ENCODE data around the gene DOCK4.

Gene DOCK4

GRCh38 chr7:112159351-112159750, 46.8 kb downstream of the DOCK4 start:
- Histone ChIP-seq H3K4me2 (ENCODE audit: low read length, poor library complexity, severe bottlenecking) (no peak overlapping the region), H3K9ac (ENCODE audit: low read length) (no peak overlapping the region), H3K79me1 (replicated peaks; ENCODE audit: low read length, poor library complexity, severe bottlenecking) (peaks cover 6% of the 10 kb centered on the region), H4K91ac (ENCODE audit: low read length) (no peak overlapping the region), H2BK5ac (ENCODE audit: low read depth, low read length, poor library complexity, severe bottlenecking) (no peak overlapping the region), H2AFZ (ENCODE audit: low read depth, low read length) (no peak overlapping the region), H2BK12ac (ENCODE audit: low read length in 2 of 2) (peak overlapping the region; percentile 44 to 79), H3K4me1 (ENCODE audit: control insufficient read depth, insufficient read depth, low read depth, low read length) (peaks cover 9% of the 10 kb centered on the region), H2BK15ac (ENCODE audit: low read depth, poor library complexity, severe bottlenecking) (no peak overlapping the region), H2BK120ac (ENCODE audit: low read depth, low read length) (no peak overlapping the region), H3K27ac (ENCODE audit: low read length, poor library complexity, severe bottlenecking) (no peak overlapping the region), H3K18ac (ENCODE audit: low read depth in 1 of 2, low read length in 2 of 2) (peak overlapping the region in 1 of 2 experiments; percentile 29), H3K9me3 (ENCODE audit: control insufficient read depth, low read length) (no peaks in the 10 kb centered on the region), H3K4ac (ENCODE audit: low read depth in 1 of 2, low read length in 2 of 2) (peak overlapping the region in 1 of 2 experiments; percentile 69), H3K4me3 (ENCODE audit: insufficient read depth in 1 of 2, low read depth in 1 of 2, low read length in 2 of 2) (no peak overlapping the region), H2AK5ac (ENCODE audit: low read length, severe bottlenecking) (peak overlapping the region; percentile 39), H3K14ac (ENCODE audit: low read length in 2 of 2) (no peak overlapping the region), H4K8ac (ENCODE audit: low read length) (no peak overlapping the region), H3K23ac (ENCODE audit: low read length in 2 of 2) (no peak overlapping the region), H3K27me3 (ENCODE audit: control insufficient read depth in 1 of 2, insufficient read depth in 1 of 2, low read length in 2 of 2) (no peaks in the 10 kb centered on the region), H3K36me3 (ENCODE audit: control insufficient read depth in 1 of 2, insufficient read depth in 2 of 2, low read depth in 1 of 2, low read length in 2 of 2) (no peaks in the 10 kb centered on the region)
- no peak for DNase-seq
- WGBS = 73% methylated on average over 8 of the region's 8 CpGs

GRCh38 chr7:112157072-112157471, 49.1 kb downstream of the DOCK4 start:
- no peak overlapping the region for H3K4ac ChIP-seq (ENCODE audit: low read depth in 1 of 2, low read length in 2 of 2)
- WGBS = 63% methylated on average over 3 of the region's 4 CpGs

GRCh38 chr7:112156412-112156811, 49.8 kb downstream of the DOCK4 start:
- no peak overlapping the region for H3K4me2 ChIP-seq (ENCODE audit: low read length, poor library complexity, severe bottlenecking)
- H3K36me3 ChIP-seq (ENCODE audit: control insufficient read depth in 1 of 2, insufficient read depth in 2 of 2, low read depth in 1 of 2, low read length in 2 of 2) = no peaks in the 10 kb centered on the region
- no peak overlapping the region for H3K4me3 ChIP-seq (ENCODE audit: insufficient read depth in 1 of 2, low read depth in 1 of 2, low read length in 2 of 2)
- H3K23ac ChIP-seq (ENCODE audit: low read length in 2 of 2) = no peak overlapping the region
- H3K79me1 ChIP-seq (replicated peaks; ENCODE audit: low read length, poor library complexity, severe bottlenecking) = peaks cover 7% of the 10 kb centered on the region
- WGBS = no CpG with 5 or more reads among the region's 1 CpG
- H2BK15ac ChIP-seq (ENCODE audit: low read depth, poor library complexity, severe bottlenecking) = no peak overlapping the region
- no peak overlapping the region for H3K14ac ChIP-seq (ENCODE audit: low read length in 2 of 2)
- no peaks in the 10 kb centered on the region for H3K27me3 ChIP-seq (ENCODE audit: control insufficient read depth in 1 of 2, insufficient read depth in 1 of 2, low read length in 2 of 2)
- H3K9me3 ChIP-seq (ENCODE audit: control insufficient read depth, low read length) = no peaks in the 10 kb centered on the region
- no peak overlapping the region for H2BK12ac ChIP-seq (ENCODE audit: low read length in 2 of 2)
- H3K4me1 ChIP-seq (ENCODE audit: control insufficient read depth, insufficient read depth, low read depth, low read length) = peaks cover 6% of the 10 kb centered on the region
- no peak overlapping the region for H4K91ac ChIP-seq (ENCODE audit: low read length)
- H3K27ac ChIP-seq (ENCODE audit: low read length, poor library complexity, severe bottlenecking) = no peak overlapping the region
- DNase-seq = no peak
- no peak overlapping the region for H3K9ac ChIP-seq (ENCODE audit: low read length)
- no peak overlapping the region for H3K4ac ChIP-seq (ENCODE audit: low read depth in 1 of 2, low read length in 2 of 2)
- no peak overlapping the region for H2AFZ ChIP-seq (ENCODE audit: low read depth, low read length)
- H2BK5ac ChIP-seq (ENCODE audit: low read depth, low read length, poor library complexity, severe bottlenecking) = no peak overlapping the region
- H4K8ac ChIP-seq (ENCODE audit: low read length) = no peak overlapping the region
- no peak overlapping the region for H2BK120ac ChIP-seq (ENCODE audit: low read depth, low read length)
- no peak overlapping the region for H2AK5ac ChIP-seq (ENCODE audit: low read length, severe bottlenecking)
- no peak overlapping the region for H3K18ac ChIP-seq (ENCODE audit: low read depth in 1 of 2, low read length in 2 of 2)

More at GRCh38 chr7:112157072-112157471, 49.1 kb downstream of the DOCK4 start:
- H2AK5ac ChIP-seq (ENCODE audit: low read length, severe bottlenecking) = no peak overlapping the region
- no peak overlapping the region for H2BK12ac ChIP-seq (ENCODE audit: low read length in 2 of 2)
- H3K14ac ChIP-seq (ENCODE audit: low read length in 2 of 2) = no peak overlapping the region
- no peaks in the 10 kb centered on the region for H3K27me3 ChIP-seq (ENCODE audit: control insufficient read depth in 1 of 2, insufficient read depth in 1 of 2, low read length in 2 of 2)
- peak overlapping the region; percentile 40 for H4K8ac ChIP-seq (ENCODE audit: low read length)
- no peak overlapping the region for H3K18ac ChIP-seq (ENCODE audit: low read depth in 1 of 2, low read length in 2 of 2)
- no peak overlapping the region for H3K4me3 ChIP-seq (ENCODE audit: insufficient read depth in 1 of 2, low read depth in 1 of 2, low read length in 2 of 2)
- no peak overlapping the region for H3K4me2 ChIP-seq (ENCODE audit: low read length, poor library complexity, severe bottlenecking)
- H3K9ac ChIP-seq (ENCODE audit: low read length) = no peak overlapping the region
- H2BK5ac ChIP-seq (ENCODE audit: low read depth, low read length, poor library complexity, severe bottlenecking) = no peak overlapping the region
- H4K91ac ChIP-seq (ENCODE audit: low read length) = no peak overlapping the region
- no peak overlapping the region for H2BK15ac ChIP-seq (ENCODE audit: low read depth, poor library complexity, severe bottlenecking)
- H3K27ac ChIP-seq (ENCODE audit: low read length, poor library complexity, severe bottlenecking) = no peak overlapping the region
- no peaks in the 10 kb centered on the region for H3K36me3 ChIP-seq (ENCODE audit: control insufficient read depth in 1 of 2, insufficient read depth in 2 of 2, low read depth in 1 of 2, low read length in 2 of 2)
- peaks cover 7% of the 10 kb centered on the region for H3K79me1 ChIP-seq (replicated peaks; ENCODE audit: low read length, poor library complexity, severe bottlenecking)
- peaks cover 6% of the 10 kb centered on the region for H3K4me1 ChIP-seq (ENCODE audit: control insufficient read depth, insufficient read depth, low read depth, low read length)
- peak; percentile 33 for DNase-seq
- H2BK120ac ChIP-seq (ENCODE audit: low read depth, low read length) = no peak overlapping the region
- H3K9me3 ChIP-seq (ENCODE audit: control insufficient read depth, low read length) = no peaks in the 10 kb centered on the region
- H2AFZ ChIP-seq (ENCODE audit: low read depth, low read length) = no peak overlapping the region
- no peak overlapping the region for H3K23ac ChIP-seq (ENCODE audit: low read length in 2 of 2)

GRCh38 chr7:112154690-112155089, 51.5 kb downstream of the DOCK4 start:
- Histone ChIP-seq H3K18ac (ENCODE audit: low read depth in 1 of 2, low read length in 2 of 2) (no peak overlapping the region), H2BK5ac (ENCODE audit: low read depth, low read length, poor library complexity, severe bottlenecking) (no peak overlapping the region), H3K36me3 (ENCODE audit: control insufficient read depth in 1 of 2, insufficient read depth in 2 of 2, low read depth in 1 of 2, low read length in 2 of 2) (no peaks in the 10 kb centered on the region), H3K9me3 (ENCODE audit: control insufficient read depth, low read length) (no peaks in the 10 kb centered on the region), H2BK15ac (ENCODE audit: low read depth, poor library complexity, severe bottlenecking) (no peak overlapping the region), H3K4ac (ENCODE audit: low read depth in 1 of 2, low read length in 2 of 2) (no peak overlapping the region), H4K91ac (ENCODE audit: low read length) (no peak overlapping the region), H3K4me1 (ENCODE audit: control insufficient read depth, insufficient read depth, low read depth, low read length) (peaks cover 4% of the 10 kb centered on the region), H2AK5ac (ENCODE audit: low read length, severe bottlenecking) (no peak overlapping the region), H2AFZ (ENCODE audit: low read depth, low read length) (no peak overlapping the region), H2BK120ac (ENCODE audit: low read depth, low read length) (no peak overlapping the region), H3K4me2 (ENCODE audit: low read length, poor library complexity, severe bottlenecking) (no peak overlapping the region), H3K23ac (ENCODE audit: low read length in 2 of 2) (no peak overlapping the region), H3K27me3 (ENCODE audit: control insufficient read depth in 1 of 2, insufficient read depth in 1 of 2, low read length in 2 of 2) (no peaks in the 10 kb centered on the region), H2BK12ac (ENCODE audit: low read length in 2 of 2) (no peak overlapping the region), H3K79me1 (replicated peaks; ENCODE audit: low read length, poor library complexity, severe bottlenecking) (peaks cover 12% of the 10 kb centered on the region), H3K27ac (ENCODE audit: low read length, poor library complexity, severe bottlenecking) (no peak overlapping the region), H3K14ac (ENCODE audit: low read length in 2 of 2) (no peak overlapping the region), H3K4me3 (ENCODE audit: insufficient read depth in 1 of 2, low read depth in 1 of 2, low read length in 2 of 2) (no peak overlapping the region), H4K8ac (ENCODE audit: low read length) (no peak overlapping the region), H3K9ac (ENCODE audit: low read length) (no peak overlapping the region)
- DNase-seq = no peak
- 93% methylated on average over 3 of the region's 4 CpGs for WGBS
